Type B pancreatic cell (in vitro differentiated cells): ENCODE data around the gene HMGN1. TPM values are rescaled to one million over a fixed set of nuclear protein-coding genes. Genes with fewer than 3 reads are reported as not detected.

Experiments used
- DNase-seq: peaks from one replicate; pipeline ENCODE4 v3.0.0; 2021; ENCODE audit warnings: mixed read lengths; ENCODE audit not compliant: unreplicated experiment; ENCODE audit errors: extremely low spot score
- H3K27ac Mint-ChIP-seq: 2 replicates; pipeline ENCODE4 v1.8.0; 2021; ENCODE audit warnings: mild to moderate bottlenecking, mixed read lengths
- H3K27me3 Mint-ChIP-seq: 2 replicates; pipeline ENCODE4 v1.8.0; 2021; ENCODE audit warnings: mixed read lengths
- H3K36me3 Mint-ChIP-seq: 2 replicates; pipeline ENCODE4 v1.8.0; 2021; ENCODE audit warnings: mixed read lengths
- H3K4me1 Mint-ChIP-seq: one replicate; pipeline ENCODE4 v1.8.0; 2021; ENCODE audit warnings: mixed read lengths; ENCODE audit not compliant: unreplicated experiment
- H3K4me3 Mint-ChIP-seq: 2 replicates; pipeline ENCODE4 v1.8.0; 2021; ENCODE audit warnings: mild to moderate bottlenecking, mixed read lengths
- H3K9me3 Mint-ChIP-seq: 2 replicates; pipeline ENCODE4 v1.8.0; 2021; ENCODE audit warnings: mixed read lengths
- CTCF ChIP-seq: fragments of 200-600 bp; sonication (generic); conservative IDR thresholded peaks from 2 replicates; pipeline ENCODE4 v1.5.0; 2021; ENCODE audit warnings: antibody characterized with exemption, mild to moderate bottlenecking
- total RNA-seq: library from RNA; stranded (reverse); gene quantifications from 2 replicates; pipeline ENCODE4 v1.2.1, GENCODE V29; 2021; ENCODE audit warnings: low replicate concordance

HMGN1 gene
- total RNA-seq, 1 donor from 2014 or later = 479 TPM

- no peak overlapping the region for H3K27ac Mint-ChIP-seq
- no peak for DNase-seq
- H3K4me1 Mint-ChIP-seq = peaks cover 19% of the 10 kb centered on the region
- H3K4me3 Mint-ChIP-seq = no peak overlapping the region
- H3K9me3 Mint-ChIP-seq = no peaks in the 10 kb centered on the region
- no peak for TF ChIP-seq CTCF
- peaks cover 30% of the 10 kb centered on the region for H3K36me3 Mint-ChIP-seq
- peaks cover 3% of the 10 kb centered on the region for H3K27me3 Mint-ChIP-seq
These were observed 41.4 kb downstream of the HMGN1 start for GRCh38 chr21:39307466-39307865.

GRCh38 chr21:39300587-39300986 is 48.3 kb downstream of the HMGN1 start:
- TF ChIP-seq CTCF = no peak
- H3K27me3 Mint-ChIP-seq = no peaks in the 10 kb centered on the region
- H3K27ac Mint-ChIP-seq = no peak overlapping the region
- peaks cover 38% of the 10 kb centered on the region for H3K36me3 Mint-ChIP-seq
- H3K4me1 Mint-ChIP-seq = no peaks in the 10 kb centered on the region
- peaks cover 9% of the 10 kb centered on the region for H3K9me3 Mint-ChIP-seq
- H3K4me3 Mint-ChIP-seq = no peak overlapping the region
- DNase-seq = no peak

- no peak for TF ChIP-seq CTCF
- Mint-ChIP-seq H3K4me3 (no peak overlapping the region), H3K36me3 (peaks cover 57% of the 10 kb centered on the region), H3K9me3 (peaks cover 9% of the 10 kb centered on the region), H3K27ac (no peak overlapping the region), H3K27me3 (no peaks in the 10 kb centered on the region), H3K4me1 (no peaks in the 10 kb centered on the region)
- DNase-seq = no peak
These were observed 52.0 kb downstream of the HMGN1 start for GRCh38 chr21:39296891-39297290.

Other genes starting within 250 kb of the HMGN1 start
- 43.3 and 60.6 TPM in 2 replicates for gene PSMG1, start 165.6 kb downstream of the HMGN1 start, total RNA-seq
- gene BRWD1, start 35.5 kb downstream of the HMGN1 start, total RNA-seq = 44.7 and 48.0 TPM in 2 replicates
- 1.9 and 2.6 TPM in 2 replicates for gene LCA5L, start 96.7 kb upstream of the HMGN1 start, total RNA-seq
- gene SH3BGR, start 102.9 kb upstream of the HMGN1 start, total RNA-seq = 2.2 and 2.8 TPM in 2 replicates